ENCODE results near the gene IHH.

Gene IHH

DNA sequence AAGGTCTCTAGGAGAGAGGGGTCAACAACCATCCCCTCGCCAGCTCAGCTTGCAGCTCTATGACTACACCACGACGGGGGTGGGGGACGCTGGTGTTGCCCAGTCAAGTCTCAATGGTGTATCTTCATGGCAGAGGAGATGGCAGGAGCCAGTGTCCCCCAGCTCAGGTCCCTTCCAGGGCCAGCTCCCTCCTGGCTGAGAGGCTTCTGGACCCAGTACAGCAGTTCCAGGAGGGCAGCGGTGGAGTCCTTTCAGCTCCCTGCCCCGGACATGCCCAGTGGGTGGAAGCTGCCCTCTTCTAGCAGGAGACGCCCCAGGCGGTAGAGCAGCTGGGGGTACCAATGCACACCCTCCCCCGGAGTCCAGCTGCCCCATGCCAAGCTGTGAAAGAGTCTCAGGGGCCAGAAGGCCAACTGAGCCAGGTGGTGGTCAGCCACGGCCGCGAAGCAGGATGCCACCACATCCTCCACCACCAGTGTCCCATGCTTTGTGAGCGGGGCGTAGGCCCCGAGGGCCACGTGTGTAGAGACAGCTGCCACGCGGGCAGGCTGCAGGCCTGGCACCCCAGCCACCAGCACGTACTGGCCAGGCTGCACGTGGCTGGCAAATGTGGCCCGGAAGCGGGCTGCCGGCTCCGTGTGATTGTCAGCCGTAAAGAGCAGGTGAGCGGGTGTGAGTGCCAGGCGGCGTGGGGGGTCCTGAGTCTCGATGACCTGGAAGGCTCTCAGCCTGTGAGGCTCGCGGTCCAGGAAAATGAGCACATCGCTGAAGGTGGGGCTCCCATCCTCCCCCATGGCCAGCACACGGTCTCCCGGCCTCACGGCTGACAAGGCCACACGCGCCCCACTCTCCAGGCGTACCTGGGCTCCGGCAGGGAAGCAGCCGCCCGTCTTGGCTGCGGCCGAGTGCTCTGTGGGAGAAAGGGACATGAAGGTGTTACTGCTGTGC is 5.5 kb downstream of the IHH start:
- TF ChIP-seq, protein P1, sequence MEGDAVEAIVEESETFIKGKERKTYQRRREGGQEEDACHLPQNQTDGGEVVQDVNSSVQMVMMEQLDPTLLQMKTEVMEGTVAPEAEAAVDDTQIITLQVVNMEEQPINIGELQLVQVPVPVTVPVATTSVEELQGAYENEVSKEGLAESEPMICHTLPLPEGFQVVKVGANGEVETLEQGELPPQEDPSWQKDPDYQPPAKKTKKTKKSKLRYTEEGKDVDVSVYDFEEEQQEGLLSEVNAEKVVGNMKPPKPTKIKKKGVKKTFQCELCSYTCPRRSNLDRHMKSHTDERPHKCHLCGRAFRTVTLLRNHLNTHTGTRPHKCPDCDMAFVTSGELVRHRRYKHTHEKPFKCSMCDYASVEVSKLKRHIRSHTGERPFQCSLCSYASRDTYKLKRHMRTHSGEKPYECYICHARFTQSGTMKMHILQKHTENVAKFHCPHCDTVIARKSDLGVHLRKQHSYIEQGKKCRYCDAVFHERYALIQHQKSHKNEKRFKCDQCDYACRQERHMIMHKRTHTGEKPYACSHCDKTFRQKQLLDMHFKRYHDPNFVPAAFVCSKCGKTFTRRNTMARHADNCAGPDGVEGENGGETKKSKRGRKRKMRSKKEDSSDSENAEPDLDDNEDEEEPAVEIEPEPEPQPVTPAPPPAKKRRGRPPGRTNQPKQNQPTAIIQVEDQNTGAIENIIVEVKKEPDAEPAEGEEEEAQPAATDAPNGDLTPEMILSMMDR (IDR thresholded peaks at IDR 0.05; ENCODE audit: insufficient read depth, low read length, poor library complexity, severe bottlenecking), result no peak
- no peak for TF ChIP-seq EZH2phosphoT487 (conservative IDR thresholded peaks at IDR 0.05; ENCODE audit: low read length)
- H3K9me2 ChIP-seq (replicated peaks; ENCODE audit: insufficient read depth, low read length), result no peaks in the 10 kb centered on the region
- H3K27ac ChIP-seq (ENCODE audit: low read depth, low read length), result no peak overlapping the region
- no peak overlapping the region for H2AFZ ChIP-seq (ENCODE audit: low read depth, low read length, severe bottlenecking)
- no peak overlapping the region for H3K4me3 ChIP-seq (ENCODE audit: insufficient read depth, low read length, poor library complexity, severe bottlenecking)
- no peaks in the 10 kb centered on the region for H3K9me3 ChIP-seq (ENCODE audit: insufficient read depth, low read length)
- H3F3A ChIP-seq (ENCODE audit: insufficient read depth), result no peaks in the 10 kb centered on the region
- H3K9ac ChIP-seq (ENCODE audit: low read length), result no peak overlapping the region
- H3K4me2 ChIP-seq (ENCODE audit: low read depth, low read length, poor library complexity, severe bottlenecking), result no peak overlapping the region
- no peaks in the 10 kb centered on the region for H3K79me2 ChIP-seq (ENCODE audit: insufficient read depth, low read length)
- H4K20me1 ChIP-seq (ENCODE audit: low read depth, low read length), result no peaks in the 10 kb centered on the region
- no peaks in the 10 kb centered on the region for H3K27me3 ChIP-seq (ENCODE audit: low read length)
- no peaks in the 10 kb centered on the region for H3K36me3 ChIP-seq (ENCODE audit: low read length)

DNA sequence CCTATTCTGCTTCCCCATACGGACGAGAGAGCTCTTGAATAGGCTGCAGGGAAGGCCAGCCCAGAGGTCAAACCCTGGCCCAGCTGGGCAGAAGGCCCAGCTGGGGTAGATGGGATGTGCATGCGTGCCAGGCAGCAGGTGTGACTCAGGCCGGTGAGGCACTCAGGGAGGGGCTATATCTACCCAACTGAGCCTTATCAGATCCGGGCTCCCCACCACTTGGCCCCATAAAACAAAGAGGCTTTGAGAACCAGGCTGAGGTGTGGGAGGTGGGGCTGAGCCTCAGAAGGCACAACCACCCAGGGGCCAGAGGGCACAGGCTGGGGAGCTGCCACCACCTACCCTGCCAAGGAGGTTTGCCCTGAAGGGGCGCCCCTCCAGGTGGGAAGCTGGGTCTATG is 11.4 kb downstream of the IHH start:
- Histone ChIP-seq H3K4me3 (ENCODE audit: insufficient read depth, low read length, poor library complexity, severe bottlenecking) (no peak overlapping the region), H3K9me2 (replicated peaks; ENCODE audit: insufficient read depth, low read length) (no peaks in the 10 kb centered on the region), H3K9me3 (ENCODE audit: insufficient read depth, low read length) (no peaks in the 10 kb centered on the region), H2AFZ (ENCODE audit: low read depth, low read length, severe bottlenecking) (no peak overlapping the region), H3K27me3 (ENCODE audit: low read length) (no peaks in the 10 kb centered on the region), H3K27ac (ENCODE audit: low read depth, low read length) (no peak overlapping the region), H3K36me3 (ENCODE audit: low read length) (no peaks in the 10 kb centered on the region), H3F3A (ENCODE audit: insufficient read depth) (no peaks in the 10 kb centered on the region), H3K4me2 (ENCODE audit: low read depth, low read length, poor library complexity, severe bottlenecking) (no peak overlapping the region), H3K79me2 (ENCODE audit: insufficient read depth, low read length) (no peaks in the 10 kb centered on the region), H3K9ac (ENCODE audit: low read length) (no peak overlapping the region), H4K20me1 (ENCODE audit: low read depth, low read length) (no peaks in the 10 kb centered on the region)
- no peak for TF ChIP-seq EZH2phosphoT487 (conservative IDR thresholded peaks at IDR 0.05; ENCODE audit: low read length)
- TF ChIP-seq, protein P1 (IDR thresholded peaks at IDR 0.05; ENCODE audit: insufficient read depth, low read length, poor library complexity, severe bottlenecking), result no peak

GRCh38 chr2:219045937-219046550 is 14.7 kb downstream of the IHH start:
- no peaks in the 10 kb centered on the region for H3K9me3 ChIP-seq (ENCODE audit: insufficient read depth, low read length)
- TF ChIP-seq, protein P1 (IDR thresholded peaks at IDR 0.05; ENCODE audit: insufficient read depth, low read length, poor library complexity, severe bottlenecking), result no peak
- TF ChIP-seq EZH2phosphoT487 (conservative IDR thresholded peaks at IDR 0.05; ENCODE audit: low read length), result no peak
- H3K36me3 ChIP-seq (ENCODE audit: low read length), result no peaks in the 10 kb centered on the region
- no peak overlapping the region for H2AFZ ChIP-seq (ENCODE audit: low read depth, low read length, severe bottlenecking)
- H3K4me2 ChIP-seq (ENCODE audit: low read depth, low read length, poor library complexity, severe bottlenecking), result no peak overlapping the region
- no peaks in the 10 kb centered on the region for H3F3A ChIP-seq (ENCODE audit: insufficient read depth)
- no peaks in the 10 kb centered on the region for H4K20me1 ChIP-seq (ENCODE audit: low read depth, low read length)
- H3K9ac ChIP-seq (ENCODE audit: low read length), result no peak overlapping the region
- no peak overlapping the region for H3K27ac ChIP-seq (ENCODE audit: low read depth, low read length)
- H3K4me3 ChIP-seq (ENCODE audit: insufficient read depth, low read length, poor library complexity, severe bottlenecking), result no peak overlapping the region
- H3K79me2 ChIP-seq (ENCODE audit: insufficient read depth, low read length), result no peaks in the 10 kb centered on the region
- H3K9me2 ChIP-seq (replicated peaks; ENCODE audit: insufficient read depth, low read length), result no peaks in the 10 kb centered on the region
- no peaks in the 10 kb centered on the region for H3K27me3 ChIP-seq (ENCODE audit: low read length)
